Peyer's patch (tissue), 4 donors: ENCODE data around the gene ITCH.

Experiments
- CTCF ChIP-seq, 6 experiments: fragments of 450-650 bp in 4 of 6; fragments of 200-600 bp in 2 of 6; sonication (generic) in 1 of 6; IDR thresholded peaks; one replicate each; pipeline ENCODE4 v1.5.1; 2017 to 2019; ENCODE audit warnings: antibody characterized with exemption in 6 of 6, mild to moderate bottlenecking in 3 of 6, moderate library complexity in 1 of 6
- POLR2A ChIP-seq, 2 donors: fragments of 450-650 bp; IDR thresholded peaks; one replicate each; pipeline ENCODE4 v1.5.1; 2017; ENCODE audit warnings: antibody characterized with exemption in 2 of 2, mild to moderate bottlenecking in 2 of 2, moderate library complexity in 2 of 2

- TF ChIP-seq CTCF (IDR thresholded peaks at IDR 0.05) (no peak), POLR2A (IDR thresholded peaks at IDR 0.05) (no peak)
Measured at GRCh38 chr20:34539756-34540155, 176.7 kb downstream of the ITCH start.
